Activated B cell treated with CpG ODN at 0.5 μM for 24 hours (primary cell): Measurements from ENCODE around the gene SOCS3. TPM values are rescaled to one million over a fixed set of nuclear protein-coding genes. Genes with fewer than 3 reads are reported as not detected.
A peak's percentile ranks its signal among the peaks of the same experiment; 100 is the strongest.

Source experiments
- ATAC-seq: fragments of 200-7000 bp; cut with Tn5 transposase; one replicate; pipeline ENCODE4 v1.10.0; 2021; ENCODE audit warnings: low read depth, mild to moderate bottlenecking, moderate library complexity
- CTCF ChIA-PET: fragments of 350-600 bp; sonication (Branson Sonifier 250); formaldehyde crosslinking; loops from one replicate; lab custom pipeline; 2021; ENCODE audit warnings: antibody characterized with exemption; lab: Charles Lee
- POLR2A ChIA-PET: fragments of 350-600 bp; sonication (Branson Sonifier 250); formaldehyde crosslinking; loops from one replicate; lab custom pipeline; 2021; ENCODE audit warnings: antibody characterized with exemption; lab: Charles Lee
- DNase-seq: peaks from one replicate; pipeline ENCODE4 v3.0.0; 2022
- H3K27ac Mint-ChIP-seq: one replicate; pipeline ENCODE4 v1.8.0; 2020; ENCODE audit warnings: mixed read lengths
- H3K27me3 Mint-ChIP-seq: one replicate; pipeline ENCODE4 v1.8.0; 2021; ENCODE audit warnings: mixed read lengths
- H3K36me3 Mint-ChIP-seq: one replicate; pipeline ENCODE4 v1.8.0; 2021; ENCODE audit warnings: low read depth, mixed read lengths
- H3K4me1 Mint-ChIP-seq: one replicate; pipeline ENCODE4 v1.8.0; 2021; ENCODE audit warnings: mixed read lengths
- H3K4me3 Mint-ChIP-seq: one replicate; pipeline ENCODE4 v1.8.0; 2020; ENCODE audit warnings: mild to moderate bottlenecking, mixed read lengths
- H3K9me3 Mint-ChIP-seq: one replicate; pipeline ENCODE4 v1.8.0; 2020; ENCODE audit warnings: mixed read lengths
- intact Hi-C: fragments of 100-400 bp; cut with micrococcal nuclease; formaldehyde crosslinking; loops from one replicate; pipeline ENCODE4 v1.15.1; 2024
- total RNA-seq: library from RNA; stranded (reverse); gene quantifications from 2 replicates; pipeline ENCODE4 v1.2.3, GENCODE V29; 2022
- TF ChIP-seq, protein P1 (sequence below): fragments of 200-600 bp; IDR thresholded peaks from one replicate; pipeline ENCODE4 v1.8.0; 2022; ENCODE audit warnings: antibody characterized with exemption, mild to moderate bottlenecking

SOCS3 gene
- total RNA-seq, 1 donor from 2014 or later = 79.9 TPM

DNA sequence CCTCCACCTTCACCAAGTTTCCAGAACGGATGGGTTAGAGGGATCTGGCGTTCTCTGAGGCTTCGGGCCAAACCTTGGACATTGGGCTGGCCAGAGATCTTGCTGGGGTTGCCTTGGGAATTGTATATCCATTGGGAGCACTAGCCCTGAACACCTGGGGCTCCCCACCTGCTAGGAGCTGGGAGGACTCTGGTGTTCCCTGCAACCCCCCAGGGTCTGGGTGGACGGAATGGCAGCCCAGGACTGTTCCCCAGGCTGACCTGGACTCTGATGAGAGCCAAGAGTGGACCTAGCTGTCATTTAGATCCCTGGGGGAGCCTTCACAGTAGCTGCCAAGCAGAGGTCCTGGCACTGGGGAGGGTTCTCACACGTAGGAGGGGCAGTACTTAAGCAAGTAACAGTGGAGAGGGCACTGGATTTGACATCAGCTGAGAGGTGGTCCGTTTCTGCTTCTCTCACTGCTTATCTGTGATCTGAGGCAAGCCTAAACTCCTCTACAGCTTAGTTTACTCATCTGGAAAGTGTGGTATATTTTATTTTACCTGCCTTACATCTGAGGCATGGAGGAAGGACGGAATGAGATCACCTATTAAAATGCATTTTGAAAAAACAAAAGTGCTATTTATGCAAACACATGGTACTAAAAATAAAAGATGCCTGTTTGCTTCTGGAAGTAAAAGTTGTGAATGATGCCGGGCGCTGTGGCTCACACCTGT is 11.7 kb downstream of the SOCS3 start:
- peak; percentile 9 for ATAC-seq

DNA sequence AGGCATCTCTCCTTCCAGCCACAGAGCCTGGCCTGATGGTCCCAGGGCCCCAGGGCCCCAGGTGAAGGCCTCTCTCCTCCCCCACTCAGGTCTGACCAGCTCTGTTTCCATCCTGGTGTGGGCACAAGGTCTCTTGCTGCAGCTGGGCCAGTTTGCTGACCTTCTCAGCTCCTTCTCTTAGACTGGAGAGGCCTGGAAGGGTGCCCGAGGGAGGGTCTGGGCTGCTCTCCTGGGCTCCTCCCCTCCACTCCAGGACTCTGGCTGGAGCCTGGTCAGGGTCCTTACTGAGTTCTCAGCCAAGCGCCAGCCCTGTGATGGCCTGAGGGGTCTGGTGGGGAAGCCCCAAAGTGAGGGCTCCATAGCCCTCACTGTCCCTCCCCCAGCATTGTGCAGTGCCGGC is 12.4 kb downstream of the SOCS3 start:
- peaks cover 86% of the 10 kb centered on the region for H3K4me1 Mint-ChIP-seq
- no peak overlapping the region for H3K4me3 Mint-ChIP-seq
- ChIA-PET POLR2A (interaction anchor here (0.9 to 3.7 kb wide), 5 partner anchors 9 to 75 kb away, joined by 3 to 27 read pairs (median 9); partner anchors contain the start of gene SOCS3), CTCF (no interaction called here)
- ATAC-seq (no peak), DNase-seq (no peak)
- no peaks in the 10 kb centered on the region for H3K36me3 Mint-ChIP-seq
- H3K9me3 Mint-ChIP-seq = no peaks in the 10 kb centered on the region
- H3K27ac Mint-ChIP-seq = no peak overlapping the region
- TF ChIP-seq, protein P1, sequence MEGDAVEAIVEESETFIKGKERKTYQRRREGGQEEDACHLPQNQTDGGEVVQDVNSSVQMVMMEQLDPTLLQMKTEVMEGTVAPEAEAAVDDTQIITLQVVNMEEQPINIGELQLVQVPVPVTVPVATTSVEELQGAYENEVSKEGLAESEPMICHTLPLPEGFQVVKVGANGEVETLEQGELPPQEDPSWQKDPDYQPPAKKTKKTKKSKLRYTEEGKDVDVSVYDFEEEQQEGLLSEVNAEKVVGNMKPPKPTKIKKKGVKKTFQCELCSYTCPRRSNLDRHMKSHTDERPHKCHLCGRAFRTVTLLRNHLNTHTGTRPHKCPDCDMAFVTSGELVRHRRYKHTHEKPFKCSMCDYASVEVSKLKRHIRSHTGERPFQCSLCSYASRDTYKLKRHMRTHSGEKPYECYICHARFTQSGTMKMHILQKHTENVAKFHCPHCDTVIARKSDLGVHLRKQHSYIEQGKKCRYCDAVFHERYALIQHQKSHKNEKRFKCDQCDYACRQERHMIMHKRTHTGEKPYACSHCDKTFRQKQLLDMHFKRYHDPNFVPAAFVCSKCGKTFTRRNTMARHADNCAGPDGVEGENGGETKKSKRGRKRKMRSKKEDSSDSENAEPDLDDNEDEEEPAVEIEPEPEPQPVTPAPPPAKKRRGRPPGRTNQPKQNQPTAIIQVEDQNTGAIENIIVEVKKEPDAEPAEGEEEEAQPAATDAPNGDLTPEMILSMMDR = no peak
- H3K27me3 Mint-ChIP-seq = no peaks in the 10 kb centered on the region
- intact Hi-C loops = no loop called here

More for the DNA sequence above, 11.7 kb downstream of the SOCS3 start:
- no peaks in the 10 kb centered on the region for H3K36me3 Mint-ChIP-seq
- peaks cover 82% of the 10 kb centered on the region for H3K4me1 Mint-ChIP-seq
- no peaks in the 10 kb centered on the region for H3K9me3 Mint-ChIP-seq
- peak overlapping the region; percentile 21 for H3K4me3 Mint-ChIP-seq
- intact Hi-C loops = no loop called here
- CTCF ChIA-PET = interaction anchor here (1.6 kb wide), 1 partner anchor 31 kb away, joined by 3 read pairs; no protein-coding TSS in a partner anchor
- POLR2A ChIA-PET = interaction anchor here (0.7 to 3.7 kb wide), 6 partner anchors 9 to 1584 kb away, joined by 3 to 27 read pairs (median 4); partner anchors contain the start of gene SOCS3
- no peak for DNase-seq
- TF ChIP-seq, protein P1 = no peak
- peak overlapping the region; percentile 78 for H3K27ac Mint-ChIP-seq
- no peaks in the 10 kb centered on the region for H3K27me3 Mint-ChIP-seq

- H3K27me3 Mint-ChIP-seq = no peaks in the 10 kb centered on the region
- intact Hi-C loops = no loop called here
- TF ChIP-seq, protein P1 = no peak
- no peak for DNase-seq
- peaks cover 81% of the 10 kb centered on the region for H3K4me1 Mint-ChIP-seq
- no peaks in the 10 kb centered on the region for H3K9me3 Mint-ChIP-seq
- peak overlapping the region; percentile 31 for H3K27ac Mint-ChIP-seq
- CTCF ChIA-PET = no interaction called here
- H3K4me3 Mint-ChIP-seq = no peak overlapping the region
- H3K36me3 Mint-ChIP-seq = no peaks in the 10 kb centered on the region
- POLR2A ChIA-PET = interaction anchor here (0.9 to 3.7 kb wide), 4 partner anchors 10 to 75 kb away, joined by 4 to 27 read pairs (median 10); partner anchors contain the start of gene SOCS3
- ATAC-seq = no peak
These were observed 13.1 kb downstream of the SOCS3 start for GRCh38 chr17:78346605-78347250.

- no peak overlapping the region for H3K4me3 Mint-ChIP-seq
- TF ChIP-seq, protein P1 = no peak
- intact Hi-C loops = no loop called here
- CTCF ChIA-PET = no interaction called here
- POLR2A ChIA-PET = interaction anchor here (0.6 to 1.0 kb wide), 2 partner anchors 9 to 58 kb away, joined by 9 read pairs; no protein-coding TSS in a partner anchor
- H3K27ac Mint-ChIP-seq = no peak overlapping the region
- no peak for DNase-seq
- H3K27me3 Mint-ChIP-seq = no peaks in the 10 kb centered on the region
- no peak for ATAC-seq
- no peaks in the 10 kb centered on the region for H3K9me3 Mint-ChIP-seq
- no peaks in the 10 kb centered on the region for H3K36me3 Mint-ChIP-seq
- H3K4me1 Mint-ChIP-seq = peaks cover 82% of the 10 kb centered on the region
These were observed 13.9 kb downstream of the SOCS3 start for GRCh38 chr17:78345791-78346494.
